Occipital lobe (tissue), 2 donors: ENCODE measurements around the gene CRAT. TPM values are rescaled to one million over a fixed set of nuclear protein-coding genes. Genes with fewer than 3 reads are reported as not detected.

Source experiments
- DNase-seq: peaks from one replicate; lab custom pipeline; 2025; lab: John Stamatoyannopoulos, UW
- total RNA-seq: library from RNA; depleted of rRNA; stranded (reverse); fragments of >200 nt; gene quantifications from one replicate; pipeline ENCODE4 v1.2.3, GENCODE V29; 2014

CRAT gene
- total RNA-seq, 1 donor from 2014 or later: 13.6 TPM

- DNase-seq: no peak
These were observed 16.8 kb downstream of the CRAT start for GRCh38 chr9:129093602-129094386.

DNA sequence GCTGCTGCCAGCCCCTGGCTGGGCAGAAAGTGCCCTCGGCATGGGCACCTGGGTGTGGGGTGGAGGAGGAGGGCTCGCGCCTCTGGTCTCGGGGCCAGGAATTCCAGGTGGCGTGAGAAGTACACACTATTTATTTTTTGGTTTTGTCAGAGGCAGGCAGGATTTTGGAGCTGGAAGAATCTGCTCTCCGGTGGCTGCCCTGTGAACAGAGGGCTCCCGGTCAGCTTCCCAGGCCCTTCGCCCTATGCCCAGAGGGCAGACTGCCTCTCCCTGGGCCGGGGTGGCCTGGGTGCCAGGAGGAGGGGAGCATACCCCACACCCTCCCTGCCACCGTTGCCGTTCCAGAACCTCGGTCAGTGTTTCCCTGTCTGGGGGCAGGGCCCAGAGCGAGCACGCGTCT is 21.3 kb downstream of the CRAT start:
- no peak for DNase-seq

DNA sequence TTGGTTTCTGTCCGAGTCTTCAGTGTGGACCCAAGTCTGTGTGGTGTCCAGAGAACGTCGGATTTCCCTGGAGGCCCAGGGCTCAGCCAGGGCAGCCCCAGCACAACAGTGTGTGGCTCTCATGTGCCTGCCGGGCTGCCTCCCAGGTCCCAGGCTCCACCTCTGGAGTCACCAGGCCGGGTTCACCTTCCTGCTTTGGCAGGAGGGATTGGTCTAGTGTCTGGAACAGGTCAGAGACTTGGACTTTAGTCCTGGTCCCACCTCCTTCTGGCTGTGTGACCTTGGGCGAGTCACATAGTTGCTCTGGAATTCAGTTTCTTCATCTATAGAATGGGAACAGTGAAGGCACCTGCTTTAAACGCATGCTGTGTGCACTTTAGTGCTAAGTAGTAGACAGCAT is 26.5 kb downstream of the CRAT start:
- DNase-seq: no peak

DNA sequence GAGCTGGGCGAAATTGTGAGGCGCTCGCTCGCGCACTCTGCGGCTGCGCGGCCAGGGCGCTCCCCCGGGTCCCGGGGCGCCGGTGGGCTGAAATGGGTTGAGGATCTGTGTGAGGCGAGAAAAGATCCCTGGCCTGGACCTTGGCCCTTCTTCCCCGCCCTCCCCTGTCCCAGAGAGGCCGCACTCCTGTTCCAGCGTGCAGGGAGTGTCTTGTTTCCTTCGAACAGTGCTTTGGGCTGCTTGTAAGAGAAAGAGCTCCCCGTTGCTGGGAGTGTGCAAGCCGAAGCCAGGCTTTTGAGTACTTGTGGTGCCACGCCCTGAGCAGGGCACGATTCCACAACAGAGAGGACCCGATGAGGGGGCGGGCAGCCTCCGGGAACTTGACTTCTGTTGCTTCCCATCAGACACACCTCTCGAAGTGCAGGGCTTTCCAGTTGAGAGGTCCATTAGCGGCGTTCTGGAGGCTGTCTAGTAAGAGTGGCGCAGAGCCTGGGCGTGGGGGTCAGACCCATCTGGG is 29.1 kb downstream of the CRAT start:
- DNase-seq: no peak

- peak; percentile 97 for DNase-seq
These were observed 29.8 kb downstream of the CRAT start, which contains the start of gene DOLPP1 for GRCh38 chr9:129080601-129081387. TSS of gene DOLPP1 (plus strand) at chr9:129081111. CDS start at chr9:129081132, 21 bp downstream.

DNA sequence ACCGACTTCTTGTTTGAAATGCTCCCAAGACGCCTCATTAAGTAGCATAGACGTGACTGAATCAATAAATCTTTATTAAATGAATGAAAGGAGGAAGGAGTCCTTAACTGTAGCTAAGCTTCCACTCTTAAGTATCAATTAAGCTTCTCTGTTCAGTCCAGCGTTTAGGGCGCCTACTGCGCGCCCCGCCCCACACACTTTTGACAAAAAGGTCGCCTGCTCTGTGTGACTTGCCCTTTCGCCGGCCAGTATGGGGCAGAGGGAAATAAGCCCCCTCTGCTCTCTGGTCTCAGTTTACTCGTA is 30.3 kb downstream of the CRAT start:
- DNase-seq: no peak

GRCh38 chr9:129079829-129080228 is 30.8 kb downstream of the CRAT start:
- DNase-seq: no peak

DNA sequence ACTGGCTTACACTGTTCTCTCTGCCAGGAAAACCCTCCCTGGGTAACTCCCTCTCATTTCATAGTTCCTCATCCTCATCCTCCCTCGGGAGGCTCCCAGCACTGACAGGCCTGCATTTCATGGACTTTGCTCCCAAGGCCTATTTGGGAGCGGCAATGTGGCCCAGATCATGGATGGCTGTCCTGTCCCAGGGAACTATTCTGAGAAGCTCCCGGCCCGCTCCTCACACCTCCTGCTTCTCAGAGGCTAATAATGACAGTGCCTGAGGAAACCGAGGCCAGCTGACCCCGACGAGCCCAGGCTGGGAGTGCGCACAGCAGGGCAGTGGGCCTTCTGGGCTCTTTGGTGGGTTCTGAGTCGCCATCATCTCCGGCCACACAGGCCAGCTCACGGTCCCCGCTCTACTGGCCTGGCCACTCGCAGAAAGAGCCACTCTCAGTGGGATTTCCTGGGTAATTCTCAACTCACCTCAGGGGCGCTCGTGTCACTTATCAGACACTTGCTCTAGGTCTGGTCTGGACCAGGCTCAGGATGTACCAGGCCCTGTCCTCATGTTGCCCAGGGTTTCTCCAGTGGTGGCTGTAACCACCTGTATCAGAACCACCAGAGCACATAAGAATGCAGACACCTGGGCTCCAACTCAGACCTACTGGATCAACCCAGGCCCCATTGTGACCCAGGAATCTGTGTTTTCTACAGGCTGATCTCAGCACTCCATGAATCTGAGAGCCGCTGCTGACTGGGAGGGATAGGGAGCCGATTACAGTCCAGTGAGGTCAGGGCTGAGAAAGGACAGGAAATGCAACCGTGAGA is 31.7 kb downstream of the CRAT start:
- DNase-seq: no peak

DNA sequence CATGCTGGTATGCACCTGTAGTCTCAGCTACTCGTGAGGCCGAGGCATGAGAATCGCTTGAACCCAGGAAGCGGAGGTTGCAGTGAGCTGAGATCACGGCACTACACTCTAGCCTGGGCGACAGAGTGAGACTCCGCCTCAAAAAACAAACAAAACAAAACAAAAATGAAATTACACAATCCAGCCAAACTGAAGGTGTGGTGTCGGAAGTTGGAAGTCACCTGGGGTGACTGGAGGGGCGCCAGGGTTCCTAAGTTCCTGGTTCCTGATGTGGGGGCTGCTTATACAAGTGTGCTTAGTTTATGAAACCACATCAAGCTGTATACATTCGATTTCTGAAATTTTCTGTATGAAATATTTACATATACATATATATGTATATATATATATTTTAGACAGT is 33.4 kb downstream of the CRAT start:
- DNase-seq: no peak

DNA sequence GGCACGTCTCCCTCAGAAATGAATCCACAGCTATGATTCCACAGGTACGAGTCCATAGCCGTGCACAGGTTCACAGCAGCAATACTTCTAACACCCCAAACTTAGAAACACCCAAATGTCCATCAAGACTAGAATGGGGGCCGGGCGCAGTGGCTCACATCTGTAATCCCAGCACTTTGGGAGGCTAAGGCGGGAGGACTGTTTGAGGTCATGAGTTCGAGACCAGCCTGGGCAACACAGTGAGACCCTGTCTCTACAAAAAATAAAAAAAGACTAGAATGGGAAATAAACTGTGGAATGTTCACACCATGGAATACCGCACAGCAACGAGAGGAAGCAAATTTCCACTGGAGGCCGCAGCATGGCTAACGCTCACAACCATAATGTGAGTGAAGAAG is 34.0 kb downstream of the CRAT start:
- DNase-seq: no peak

DNA sequence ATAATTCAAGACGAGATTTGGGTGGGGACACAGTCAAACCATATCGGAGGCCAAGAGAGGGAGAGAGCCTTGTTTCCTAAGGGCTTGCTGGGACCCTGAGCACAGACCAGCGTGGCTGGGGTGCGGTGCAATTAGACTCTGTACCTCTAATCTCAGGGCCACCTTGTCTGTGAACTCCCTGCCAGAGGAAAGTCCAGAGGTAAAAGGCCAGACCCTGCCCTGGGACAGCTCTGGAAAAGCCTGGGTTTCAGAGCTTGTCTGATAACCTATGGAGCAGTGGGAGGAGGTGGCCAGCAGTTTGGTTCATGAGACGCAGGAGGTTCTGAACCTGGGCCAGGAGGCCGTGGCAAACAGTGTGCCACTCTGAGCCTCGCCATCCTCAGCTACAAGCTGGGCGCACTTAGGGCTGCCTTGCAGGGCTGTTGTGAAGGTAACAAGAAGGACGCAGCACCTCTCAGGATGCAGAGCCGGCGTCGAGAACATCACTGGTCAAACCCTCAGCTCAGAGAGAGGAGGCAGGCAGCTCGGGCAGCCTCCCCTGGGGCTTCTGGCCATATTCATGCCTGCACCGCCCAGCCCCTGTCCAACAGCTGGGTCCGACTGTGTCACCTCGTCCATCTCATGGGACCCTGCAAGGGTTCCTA is 34.5 kb downstream of the CRAT start:
- no peak for DNase-seq

- DNase-seq: no peak
These were observed 36.5 kb downstream of the CRAT start for GRCh38 chr9:129074106-129074505.

- DNase-seq: no peak
These were observed 37.2 kb downstream of the CRAT start for GRCh38 chr9:129073404-129073803.

GRCh38 chr9:129072171-129072570 is 38.4 kb downstream of the CRAT start:
- no peak for DNase-seq

DNA sequence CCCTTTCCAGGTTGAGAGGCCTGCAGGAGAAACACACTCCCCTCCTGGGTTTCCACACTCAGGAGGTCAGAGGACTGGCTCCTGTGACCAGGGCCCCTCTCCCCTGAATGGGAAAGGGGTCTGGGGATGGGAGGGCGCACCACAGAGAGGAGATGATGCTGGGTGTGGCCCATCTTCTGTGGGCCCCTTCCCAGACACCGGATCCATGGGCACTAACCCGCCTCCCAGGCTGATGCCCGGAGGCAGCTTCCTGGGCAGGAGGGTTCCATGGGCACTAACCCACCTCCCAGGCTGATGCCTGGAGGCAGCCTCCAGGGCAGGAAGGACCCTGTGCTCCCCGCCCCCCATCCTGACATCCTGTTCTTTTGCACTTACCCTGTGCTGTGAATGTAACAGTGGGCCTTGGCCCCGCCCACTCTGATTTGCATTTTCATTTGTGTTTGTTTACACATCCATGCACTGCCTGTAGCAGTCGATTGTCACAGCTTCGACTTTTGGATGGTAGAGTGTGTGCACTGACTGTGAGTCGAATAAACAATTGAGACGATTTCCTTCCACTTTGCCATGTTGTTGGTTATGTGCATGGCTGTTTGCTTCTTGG is 39.0 kb downstream of the CRAT start:
- DNase-seq: no peak

DNA sequence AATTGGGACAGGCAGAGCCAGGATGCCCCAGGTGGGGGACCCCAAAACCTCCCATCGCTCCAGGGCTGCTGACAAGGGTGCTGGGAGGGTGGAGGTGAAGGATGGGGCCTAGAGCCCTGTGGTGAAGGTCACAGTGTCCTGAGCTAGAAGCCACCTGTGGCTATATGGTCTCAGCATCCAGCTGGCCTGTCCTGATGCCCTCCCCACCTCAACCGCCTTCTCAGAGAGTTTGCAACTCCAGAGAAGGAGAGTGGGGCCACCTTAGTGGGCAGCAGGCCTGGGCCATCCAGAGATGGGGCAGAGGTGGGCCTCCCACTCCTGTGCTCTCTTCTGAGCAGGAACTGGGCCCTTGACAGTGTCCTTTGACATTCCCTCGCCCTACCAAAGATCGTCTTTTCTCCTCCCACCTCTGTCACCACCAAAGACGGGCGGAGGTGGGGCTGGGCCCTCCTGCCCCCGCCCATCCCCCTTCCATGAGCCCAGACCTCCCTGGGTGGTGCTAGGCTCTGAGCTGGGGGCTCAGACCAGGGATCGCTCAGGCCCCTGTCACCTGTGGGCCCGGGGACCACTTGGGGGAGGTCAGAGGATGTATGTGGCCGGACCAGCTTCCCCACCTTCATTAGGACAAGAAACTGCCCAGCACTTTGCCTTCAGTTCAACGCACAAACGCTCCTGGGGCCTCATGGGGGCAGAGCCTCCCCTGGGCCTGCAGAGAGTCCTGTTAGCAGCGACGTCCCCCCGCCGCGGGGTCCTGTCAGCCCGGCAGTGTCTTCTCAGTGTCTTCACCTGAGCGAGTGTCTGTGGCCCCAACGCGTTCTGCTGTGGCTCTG is 39.7 kb downstream of the CRAT start:
- no peak for DNase-seq

DNA sequence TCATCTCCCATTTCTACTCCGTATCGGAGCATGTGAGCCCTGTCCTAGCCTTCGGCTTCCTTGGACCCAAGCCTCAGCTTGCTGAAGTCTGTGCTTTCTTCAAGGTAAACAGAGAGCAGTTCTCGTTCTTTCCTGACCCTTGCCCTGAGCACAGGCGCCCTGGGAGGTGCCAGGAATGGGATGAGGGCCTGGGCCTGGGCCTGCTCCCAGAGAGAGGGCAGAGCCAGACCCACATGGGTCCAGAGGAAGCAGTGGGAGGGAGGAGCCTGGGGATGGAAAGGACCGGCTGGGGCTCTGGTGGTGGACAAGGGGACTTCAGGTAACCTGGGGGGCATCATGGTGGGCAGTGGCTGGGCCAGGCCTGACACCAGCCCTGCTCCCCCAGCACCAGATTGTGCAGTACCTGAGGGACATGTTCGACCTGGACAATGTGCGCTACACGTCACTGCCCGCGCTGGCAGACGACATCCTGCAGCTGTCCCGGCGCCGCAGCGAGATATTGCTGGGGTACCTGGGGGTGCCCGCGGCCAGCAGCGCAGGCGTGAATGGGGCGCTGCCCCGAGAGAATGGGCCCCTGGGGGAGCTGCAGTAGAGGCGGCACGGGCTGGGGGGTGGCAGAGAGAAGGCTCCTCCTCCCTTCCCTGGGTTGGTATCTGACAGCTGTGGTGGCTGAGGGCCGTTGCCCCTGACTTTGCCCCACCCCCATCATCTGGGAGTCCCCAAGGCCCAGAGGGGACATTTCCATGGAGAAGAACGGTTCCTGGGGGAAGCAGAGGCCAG is 40.5 kb downstream of the CRAT start:
- DNase-seq: no peak

DNA sequence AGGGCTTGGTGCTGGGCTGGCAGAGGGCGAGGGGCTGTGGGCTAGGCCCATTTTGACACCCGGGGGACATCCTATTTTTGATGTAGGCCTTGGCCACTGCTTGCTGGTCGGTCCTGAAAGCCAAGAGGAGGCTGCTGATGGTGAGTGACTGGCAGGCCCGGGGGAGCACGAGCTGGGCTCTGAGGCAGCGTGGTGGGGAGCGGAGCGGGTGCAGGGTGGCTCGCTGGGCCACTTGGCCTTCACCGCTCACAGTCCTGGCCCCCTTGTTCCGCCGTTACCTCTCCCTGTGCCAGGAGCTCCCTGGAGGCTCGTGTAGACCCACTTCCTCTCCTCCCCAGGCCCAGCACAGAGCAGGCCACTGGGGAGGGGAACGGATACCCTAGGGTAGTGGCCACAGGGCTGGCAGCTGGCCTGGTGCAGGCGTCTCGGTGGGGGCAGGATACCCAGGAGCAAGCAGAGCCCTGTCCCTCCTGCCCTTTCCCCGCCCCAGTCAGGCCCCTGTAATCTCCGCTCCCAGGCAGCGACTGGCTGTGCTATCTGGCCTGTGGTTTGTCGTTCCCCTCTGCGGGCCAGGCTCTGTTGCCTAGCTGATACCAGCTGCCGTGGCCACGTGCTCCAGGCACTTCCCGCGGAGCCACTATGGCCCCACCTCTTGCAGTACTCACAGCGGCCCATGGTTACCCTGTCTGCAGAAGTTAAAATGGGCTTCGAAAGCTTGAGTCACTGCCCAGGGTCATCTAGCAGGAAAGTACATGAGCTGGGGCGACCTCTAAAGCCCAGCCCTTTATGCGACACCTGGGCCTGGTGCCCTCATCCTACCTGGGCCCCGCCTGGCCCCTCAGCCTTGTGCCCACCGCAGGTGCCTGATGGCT is 41.4 kb downstream of the CRAT start:
- peak; percentile 18 for DNase-seq
